ENCODE measurements around the gene HTRA1.

The HTRA1 gene

DNA sequence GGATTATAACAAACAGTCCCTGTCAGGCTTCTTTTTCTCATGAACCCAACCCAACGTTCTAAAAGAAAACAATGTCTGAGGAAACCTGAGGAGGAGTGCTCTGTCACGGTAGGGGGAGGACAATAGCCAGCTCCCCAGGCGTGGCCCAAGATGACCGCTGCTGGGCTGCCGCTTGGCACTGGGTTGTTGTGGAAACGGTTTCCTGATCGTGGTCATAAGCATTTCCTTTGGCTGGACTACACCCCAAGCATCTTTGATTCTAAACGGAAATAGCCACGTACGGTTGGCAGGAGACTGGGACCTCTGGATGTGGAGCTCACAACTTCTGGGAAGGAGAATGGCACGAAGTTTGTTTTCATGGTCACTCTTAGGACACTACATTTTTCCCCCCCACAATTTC lies 68.8 kb downstream of the HTRA1 start:
- no peak overlapping the region for H3K27ac ChIP-seq (ENCODE audit: low read length)
- H3K36me3 ChIP-seq (ENCODE audit: control insufficient read depth, low read depth, low read length), result no peaks in the 10 kb centered on the region
- H3K4me3 ChIP-seq (ENCODE audit: low read length), result no peak overlapping the region
- H3K9me3 ChIP-seq (ENCODE audit: control insufficient read depth, low read depth, low read length), result no peaks in the 10 kb centered on the region
- no peak overlapping the region for H3K9ac ChIP-seq (ENCODE audit: low read length)
- no peaks in the 10 kb centered on the region for H3K4me1 ChIP-seq (ENCODE audit: control insufficient read depth, low read depth, low read length)
- no peaks in the 10 kb centered on the region for H3K27me3 ChIP-seq (ENCODE audit: control insufficient read depth, insufficient read depth, low read length)

DNA sequence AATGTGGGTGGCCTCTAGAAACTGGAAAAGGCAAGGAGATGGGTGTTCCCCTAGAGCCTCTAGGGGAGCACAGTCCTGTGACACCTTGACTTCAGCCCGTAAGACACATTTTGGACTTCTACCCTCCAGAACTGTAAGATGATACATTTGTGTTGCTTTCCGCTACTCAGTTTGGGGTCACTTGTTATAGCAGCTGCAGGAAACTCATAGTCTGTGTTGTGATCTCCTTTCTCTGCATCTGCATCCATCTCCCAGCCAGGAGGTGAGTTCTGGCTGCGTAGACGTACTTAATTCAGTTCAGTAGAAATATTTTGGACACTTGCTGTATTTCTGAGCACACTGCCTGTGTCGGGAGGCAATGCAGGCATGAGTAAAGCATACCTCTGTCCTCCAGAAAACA lies 69.9 kb downstream of the HTRA1 start:
- Histone ChIP-seq H3K27ac (ENCODE audit: low read length) (no peak overlapping the region), H3K27me3 (ENCODE audit: control insufficient read depth, insufficient read depth, low read length) (no peaks in the 10 kb centered on the region), H3K9ac (ENCODE audit: low read length) (no peak overlapping the region), H3K4me3 (ENCODE audit: low read length) (no peak overlapping the region), H3K36me3 (ENCODE audit: control insufficient read depth, low read depth, low read length) (no peaks in the 10 kb centered on the region), H3K4me1 (ENCODE audit: control insufficient read depth, low read depth, low read length) (no peaks in the 10 kb centered on the region), H3K9me3 (ENCODE audit: control insufficient read depth, low read depth, low read length) (no peaks in the 10 kb centered on the region)

DNA sequence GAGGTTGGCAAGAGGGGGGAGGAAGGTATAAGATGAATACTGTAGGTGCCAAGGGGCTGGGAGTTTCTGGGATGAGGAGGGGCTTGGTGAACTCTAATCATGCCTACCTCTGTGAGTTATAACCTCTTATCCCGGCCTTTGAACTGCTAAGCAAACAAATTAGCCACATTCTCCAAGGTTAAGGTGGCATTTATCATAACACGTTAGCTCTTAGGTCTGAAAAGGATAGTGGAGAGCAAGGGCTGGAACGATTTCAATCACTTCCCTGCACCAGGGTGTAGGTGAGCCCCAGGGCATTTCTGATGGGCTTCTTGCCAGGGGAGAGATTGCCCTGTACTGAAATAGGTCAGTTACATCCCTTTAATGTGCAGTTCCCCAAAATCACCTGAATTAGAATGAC lies 70.6 kb downstream of the HTRA1 start:
- no peaks in the 10 kb centered on the region for H3K27me3 ChIP-seq (ENCODE audit: control insufficient read depth, insufficient read depth, low read length)
- H3K27ac ChIP-seq (ENCODE audit: low read length), result no peak overlapping the region
- no peaks in the 10 kb centered on the region for H3K4me1 ChIP-seq (ENCODE audit: control insufficient read depth, low read depth, low read length)
- H3K9ac ChIP-seq (ENCODE audit: low read length), result no peak overlapping the region
- H3K9me3 ChIP-seq (ENCODE audit: control insufficient read depth, low read depth, low read length), result no peaks in the 10 kb centered on the region
- H3K4me3 ChIP-seq (ENCODE audit: low read length), result no peak overlapping the region
- no peaks in the 10 kb centered on the region for H3K36me3 ChIP-seq (ENCODE audit: control insufficient read depth, low read depth, low read length)

DNA sequence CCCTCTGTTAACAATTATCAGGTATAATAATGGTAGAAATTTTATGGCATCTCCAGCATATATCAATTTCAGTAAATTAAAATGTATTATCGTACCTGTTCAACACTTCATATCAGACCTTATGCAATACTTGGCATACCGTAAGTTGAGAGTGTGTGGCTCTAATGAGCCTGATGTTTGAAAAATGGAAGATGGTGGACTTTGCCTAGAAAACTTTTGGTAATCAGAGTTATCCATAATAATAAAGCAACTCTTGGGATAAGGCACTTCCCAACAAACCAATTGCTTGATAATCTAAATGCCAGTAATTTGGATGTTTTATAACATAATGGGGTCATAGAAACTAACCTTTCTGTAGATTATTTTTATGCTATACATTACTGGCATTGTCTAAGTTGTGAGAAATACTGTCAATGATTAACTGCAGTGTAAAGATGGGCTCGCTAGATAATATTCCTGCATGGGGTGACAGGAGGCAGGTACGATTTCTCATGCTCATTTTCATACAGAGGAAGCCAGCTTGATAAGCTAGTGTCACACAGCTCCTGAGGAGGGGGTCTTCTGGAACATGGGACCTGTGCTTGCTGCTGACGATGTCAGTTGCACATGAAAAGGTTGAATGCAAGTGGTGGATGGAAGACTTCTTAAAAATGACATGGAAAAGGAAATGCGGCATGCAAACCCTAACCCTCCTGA lies 71.4 kb downstream of the HTRA1 start:
- Histone ChIP-seq H3K4me3 (ENCODE audit: low read length) (no peak overlapping the region), H3K27ac (ENCODE audit: low read length) (no peak overlapping the region), H3K9me3 (ENCODE audit: control insufficient read depth, low read depth, low read length) (no peaks in the 10 kb centered on the region)

DNA sequence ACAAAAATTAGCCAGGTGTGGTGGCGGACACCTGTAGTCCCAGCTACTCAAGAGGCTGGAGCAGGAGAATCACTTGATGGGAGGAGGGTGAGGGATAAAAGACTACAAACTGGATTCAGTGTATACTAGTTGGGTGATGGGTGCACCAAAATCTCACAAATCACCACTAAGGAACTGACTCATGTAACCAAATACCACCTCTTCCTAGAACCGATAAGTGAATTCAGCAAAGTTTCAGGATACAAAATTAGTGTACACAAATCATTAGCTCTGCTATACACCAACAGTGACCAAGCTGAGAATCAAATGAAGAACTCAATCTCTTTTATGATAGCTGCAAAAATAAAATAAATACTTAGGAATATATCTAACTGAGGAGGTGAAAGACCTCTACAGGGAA lies 76.2 kb downstream of the HTRA1 start:
- no peaks in the 10 kb centered on the region for H3K9me3 ChIP-seq (ENCODE audit: control insufficient read depth, low read depth, low read length)
- H3K27ac ChIP-seq (ENCODE audit: low read length), result no peak overlapping the region
- H3K9ac ChIP-seq (ENCODE audit: low read length), result no peak overlapping the region
- no peaks in the 10 kb centered on the region for H3K36me3 ChIP-seq (ENCODE audit: control insufficient read depth, low read depth, low read length)
- H3K4me3 ChIP-seq (ENCODE audit: low read length), result no peak overlapping the region
- no peaks in the 10 kb centered on the region for H3K4me1 ChIP-seq (ENCODE audit: control insufficient read depth, low read depth, low read length)
- no peaks in the 10 kb centered on the region for H3K27me3 ChIP-seq (ENCODE audit: control insufficient read depth, insufficient read depth, low read length)

More for the DNA sequence above, 71.4 kb downstream of the HTRA1 start:
- Histone ChIP-seq H3K27me3 (ENCODE audit: control insufficient read depth, insufficient read depth, low read length) (no peaks in the 10 kb centered on the region), H3K9ac (ENCODE audit: low read length) (no peak overlapping the region), H3K36me3 (ENCODE audit: control insufficient read depth, low read depth, low read length) (no peaks in the 10 kb centered on the region), H3K4me1 (ENCODE audit: control insufficient read depth, low read depth, low read length) (no peaks in the 10 kb centered on the region)

DNA sequence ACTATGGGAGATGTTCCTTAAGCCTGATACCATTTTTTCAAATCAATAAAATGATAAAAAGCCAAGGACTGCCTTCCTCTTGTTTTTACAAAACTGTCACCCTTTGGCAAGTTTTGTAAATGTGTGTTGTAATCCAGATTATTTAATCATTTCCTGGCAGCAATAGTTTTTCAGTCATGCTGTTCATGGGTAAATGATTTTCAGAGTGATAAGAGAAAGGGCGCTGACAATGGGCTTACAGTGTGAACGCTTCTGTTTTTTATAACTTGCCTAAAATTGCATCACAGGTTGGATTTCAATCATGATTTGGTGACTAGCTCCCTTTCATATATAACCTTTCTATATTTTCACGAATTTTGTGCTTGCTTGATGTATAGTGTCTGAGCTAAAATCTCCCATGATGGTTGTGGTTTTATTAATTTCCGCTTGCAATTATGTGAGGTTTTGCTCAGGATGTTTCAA lies 80.2 kb downstream of the HTRA1 start:
- Histone ChIP-seq H3K27ac (ENCODE audit: low read length) (no peak overlapping the region), H3K27me3 (ENCODE audit: control insufficient read depth, insufficient read depth, low read length) (no peaks in the 10 kb centered on the region), H3K4me1 (ENCODE audit: control insufficient read depth, low read depth, low read length) (no peaks in the 10 kb centered on the region)

DNA sequence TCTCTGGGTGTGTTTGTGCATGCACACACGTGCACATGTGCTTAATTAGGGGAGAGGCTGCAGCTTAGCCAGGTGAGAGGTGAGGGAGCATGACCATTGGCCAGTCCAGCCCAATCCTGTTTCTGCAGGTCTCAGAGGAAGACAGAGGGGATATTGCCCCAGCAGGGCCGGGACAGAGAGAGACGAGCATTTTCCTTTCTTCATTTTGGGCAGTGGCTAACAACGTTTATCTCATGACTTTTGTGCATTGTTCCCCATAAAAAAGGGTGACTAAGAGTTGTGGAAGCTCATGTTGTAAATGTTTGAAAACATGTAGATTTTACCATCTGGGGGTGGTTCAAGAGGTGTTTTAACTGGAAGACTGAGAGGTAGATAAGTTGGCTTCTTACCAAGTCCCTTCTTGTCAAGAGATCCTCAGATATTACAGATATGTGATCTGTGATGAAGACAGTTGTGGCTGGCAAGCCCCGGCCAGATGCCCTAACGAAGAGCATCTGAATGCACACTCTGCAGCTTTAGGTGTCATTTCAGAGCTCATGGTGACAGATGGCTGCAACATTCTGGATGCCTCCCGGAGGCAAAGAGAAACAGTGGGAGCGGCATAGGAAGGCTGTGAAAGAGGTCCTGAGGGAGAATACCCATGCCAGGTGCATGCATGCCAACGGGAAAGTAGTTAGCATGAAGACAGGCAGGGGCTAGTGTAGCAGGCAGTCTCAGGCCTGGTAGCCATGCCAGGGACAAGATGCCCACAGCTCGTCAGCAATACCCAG lies 82.5 kb downstream of the HTRA1 start:
- H3K9ac ChIP-seq (ENCODE audit: low read length), result no peak overlapping the region
- no peak overlapping the region for H3K27ac ChIP-seq (ENCODE audit: low read length)
- no peaks in the 10 kb centered on the region for H3K4me1 ChIP-seq (ENCODE audit: control insufficient read depth, low read depth, low read length)
- no peaks in the 10 kb centered on the region for H3K9me3 ChIP-seq (ENCODE audit: control insufficient read depth, low read depth, low read length)
- H3K4me3 ChIP-seq (ENCODE audit: low read length), result no peak overlapping the region
- no peaks in the 10 kb centered on the region for H3K36me3 ChIP-seq (ENCODE audit: control insufficient read depth, low read depth, low read length)
- H3K27me3 ChIP-seq (ENCODE audit: control insufficient read depth, insufficient read depth, low read length), result no peaks in the 10 kb centered on the region

More for the DNA sequence above, 80.2 kb downstream of the HTRA1 start:
- no peaks in the 10 kb centered on the region for H3K36me3 ChIP-seq (ENCODE audit: control insufficient read depth, low read depth, low read length)
- no peak overlapping the region for H3K9ac ChIP-seq (ENCODE audit: low read length)
- no peak overlapping the region for H3K4me3 ChIP-seq (ENCODE audit: low read length)
- no peaks in the 10 kb centered on the region for H3K9me3 ChIP-seq (ENCODE audit: control insufficient read depth, low read depth, low read length)

DNA sequence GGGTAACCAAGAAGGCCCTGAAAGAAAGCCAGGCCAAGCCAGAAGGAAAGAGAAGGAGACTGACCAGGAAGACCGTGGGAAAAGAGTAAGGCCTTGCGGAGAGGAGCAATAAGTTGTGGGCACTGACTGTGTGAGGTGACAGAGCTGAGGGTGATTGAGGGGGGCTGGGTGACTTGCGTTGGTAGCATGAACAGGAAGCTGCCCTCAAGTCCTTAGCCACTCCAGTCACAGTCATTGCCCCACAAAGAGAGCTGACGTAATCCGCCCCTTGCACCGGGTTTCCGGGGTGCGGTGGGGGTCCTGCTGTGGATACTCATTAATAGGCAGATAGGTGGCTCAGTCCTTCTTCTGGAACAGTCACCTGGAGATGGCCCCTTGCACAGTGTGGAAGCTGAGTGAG lies 83.1 kb downstream of the HTRA1 start:
- H3K9ac ChIP-seq (ENCODE audit: low read length), result no peak overlapping the region
- H3K4me1 ChIP-seq (ENCODE audit: control insufficient read depth, low read depth, low read length), result no peaks in the 10 kb centered on the region
- H3K27ac ChIP-seq (ENCODE audit: low read length), result no peak overlapping the region
- H3K4me3 ChIP-seq (ENCODE audit: low read length), result no peak overlapping the region
- H3K9me3 ChIP-seq (ENCODE audit: control insufficient read depth, low read depth, low read length), result no peaks in the 10 kb centered on the region
- no peaks in the 10 kb centered on the region for H3K36me3 ChIP-seq (ENCODE audit: control insufficient read depth, low read depth, low read length)
- H3K27me3 ChIP-seq (ENCODE audit: control insufficient read depth, insufficient read depth, low read length), result no peaks in the 10 kb centered on the region

DNA sequence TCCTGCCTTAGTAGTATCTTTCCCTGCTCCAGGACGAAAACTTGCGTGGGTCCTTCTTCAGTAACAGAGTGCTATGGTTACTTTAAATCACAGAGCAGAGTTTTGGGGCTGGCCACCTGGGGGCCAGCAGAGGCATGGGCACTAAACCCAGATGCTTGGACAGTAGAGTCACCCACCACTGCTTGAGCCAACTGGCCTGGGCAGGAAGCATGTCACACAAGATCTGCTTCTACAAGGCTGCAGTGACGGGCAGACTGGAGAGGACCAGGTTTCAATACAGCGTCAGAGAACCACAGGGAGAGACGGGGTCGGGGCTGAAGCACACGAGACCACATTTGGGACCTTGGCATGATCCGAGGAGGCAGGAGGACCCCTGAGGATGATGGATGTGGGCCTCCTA lies 84.9 kb downstream of the HTRA1 start:
- Histone ChIP-seq H3K9me3 (ENCODE audit: control insufficient read depth, low read depth, low read length) (no peaks in the 10 kb centered on the region), H3K27me3 (ENCODE audit: control insufficient read depth, insufficient read depth, low read length) (no peaks in the 10 kb centered on the region), H3K9ac (ENCODE audit: low read length) (no peak overlapping the region)

DNA sequence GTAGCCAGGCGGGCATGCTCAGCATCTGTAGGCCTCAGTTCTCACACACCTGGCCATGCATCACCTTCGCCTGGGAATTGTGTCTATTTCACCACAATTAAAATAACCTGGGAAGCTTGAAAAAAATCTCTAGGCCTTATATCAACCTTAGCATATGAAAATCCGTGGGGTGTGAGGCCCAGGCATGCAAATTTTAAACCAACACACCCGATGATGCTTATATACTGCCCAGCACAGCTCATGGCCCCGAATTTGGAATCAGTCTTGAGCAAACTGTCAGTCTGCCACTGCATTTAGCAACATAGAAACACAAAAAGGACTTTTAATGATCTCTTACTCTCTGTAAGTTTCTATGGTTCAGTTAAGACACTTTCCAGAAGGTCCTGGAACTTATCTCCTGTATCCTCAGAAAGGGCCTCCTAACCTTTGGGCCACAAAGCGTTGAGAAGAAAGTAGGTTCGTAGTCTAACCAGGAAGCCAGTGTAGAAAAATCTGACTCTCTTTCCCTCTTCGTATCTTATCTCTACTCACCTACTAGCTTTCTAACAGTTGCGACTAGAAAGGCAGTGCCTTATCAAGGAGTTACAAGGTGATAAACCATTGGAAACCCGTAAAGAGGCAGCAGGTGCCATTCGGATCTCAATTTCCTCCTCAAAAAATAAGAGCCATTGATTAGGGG lies 87.2 kb downstream of the HTRA1 start:
- Histone ChIP-seq H3K4me1 (ENCODE audit: control insufficient read depth, low read depth, low read length) (no peaks in the 10 kb centered on the region), H3K36me3 (ENCODE audit: control insufficient read depth, low read depth, low read length) (no peaks in the 10 kb centered on the region), H3K27me3 (ENCODE audit: control insufficient read depth, insufficient read depth, low read length) (no peaks in the 10 kb centered on the region), H3K9me3 (ENCODE audit: control insufficient read depth, low read depth, low read length) (no peaks in the 10 kb centered on the region), H3K4me3 (ENCODE audit: low read length) (no peak overlapping the region), H3K9ac (ENCODE audit: low read length) (no peak overlapping the region), H3K27ac (ENCODE audit: low read length) (no peak overlapping the region)

More for the DNA sequence above, 84.9 kb downstream of the HTRA1 start:
- no peaks in the 10 kb centered on the region for H3K4me1 ChIP-seq (ENCODE audit: control insufficient read depth, low read depth, low read length)
- no peak overlapping the region for H3K27ac ChIP-seq (ENCODE audit: low read length)
- no peak overlapping the region for H3K4me3 ChIP-seq (ENCODE audit: low read length)
- no peaks in the 10 kb centered on the region for H3K36me3 ChIP-seq (ENCODE audit: control insufficient read depth, low read depth, low read length)

DNA sequence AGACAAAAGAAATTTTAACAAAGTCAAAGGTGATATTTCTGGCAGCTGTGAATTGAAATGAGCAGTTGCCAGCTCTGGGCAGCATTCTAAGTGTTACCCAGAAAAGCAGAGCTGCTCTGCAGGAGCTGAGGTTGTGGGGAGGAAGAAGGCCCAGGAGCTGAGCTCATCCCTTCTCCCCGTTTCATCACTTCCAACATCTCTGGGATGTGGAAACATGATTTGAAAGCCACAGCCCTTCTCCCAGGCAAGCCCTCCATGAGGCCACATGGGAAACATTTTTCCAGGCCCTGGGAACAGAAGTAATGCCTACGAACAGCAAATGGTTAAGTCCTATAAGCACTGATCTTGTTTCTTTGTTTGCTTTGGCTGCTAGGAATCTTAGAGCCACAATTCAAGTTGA lies 88.3 kb downstream of the HTRA1 start:
- H3K4me1 ChIP-seq (ENCODE audit: control insufficient read depth, low read depth, low read length), result no peaks in the 10 kb centered on the region
- H3K9me3 ChIP-seq (ENCODE audit: control insufficient read depth, low read depth, low read length), result no peaks in the 10 kb centered on the region
- no peak overlapping the region for H3K27ac ChIP-seq (ENCODE audit: low read length)
- no peak overlapping the region for H3K4me3 ChIP-seq (ENCODE audit: low read length)
- H3K27me3 ChIP-seq (ENCODE audit: control insufficient read depth, insufficient read depth, low read length), result no peaks in the 10 kb centered on the region
- H3K36me3 ChIP-seq (ENCODE audit: control insufficient read depth, low read depth, low read length), result no peaks in the 10 kb centered on the region
- H3K9ac ChIP-seq (ENCODE audit: low read length), result no peak overlapping the region
